ENCODE results near the gene MEGF10. TPM values are rescaled to one million over a fixed set of nuclear protein-coding genes. Genes with fewer than 3 reads are reported as not detected.

Gene MEGF10
- polyA plus RNA-seq, 3 donors, result not detected

GRCh38 chr5:127433526-127433925 lies 142.9 kb downstream of the MEGF10 start:
- intact Hi-C loops (cut with micrococcal nuclease), result no loop called here
- H3K9ac ChIP-seq (ENCODE audit: insufficient read depth, low read length, poor library complexity, severe bottlenecking), result no peak overlapping the region
- no peaks in the 10 kb centered on the region for H3K79me2 ChIP-seq (ENCODE audit: insufficient read depth, low read length)
- no peaks in the 10 kb centered on the region for H4K20me1 ChIP-seq (ENCODE audit: insufficient read depth, low read length)
- H3K4me2 ChIP-seq (replicated peaks; ENCODE audit: extremely low read depth, low read length, poor library complexity, severe bottlenecking), result no peak overlapping the region
- no peaks in the 10 kb centered on the region for H3K9me3 Mint-ChIP-seq
- H3K9me3 ChIP-seq (replicated peaks in 1 of 2; ENCODE audit: control insufficient read depth in 1 of 2, insufficient read depth in 1 of 2, low read length in 2 of 2), result no peaks in the 10 kb centered on the region
- H3K36me3 ChIP-seq (replicated peaks in 1 of 2; ENCODE audit: control insufficient read depth in 1 of 2, insufficient read depth in 2 of 2, low read length in 2 of 2), result no peaks in the 10 kb centered on the region
- no CpG with 5 or more reads among the region's 2 CpGs for WGBS (ENCODE audit: insufficient coverage)
- H3K4me1 ChIP-seq (ENCODE audit: control insufficient read depth in 1 of 2, insufficient read depth in 2 of 2, low read length in 2 of 2), result no peaks in the 10 kb centered on the region
- no peak for DNase-seq
- H3K27ac ChIP-seq (ENCODE audit: low read depth in 1 of 2, low read length in 2 of 2), result no peak overlapping the region
- H2AFZ ChIP-seq (ENCODE audit: insufficient read depth, low read depth, low read length, poor library complexity, severe bottlenecking), result no peak overlapping the region
- TF ChIP-seq CTCF (IDR thresholded peaks at IDR 0.05), result no peak
- H3K4me3 ChIP-seq (replicated peaks in 1 of 3; ENCODE audit: low read depth in 2 of 3, low read length in 3 of 3), result no peak overlapping the region
- no peak overlapping the region for H3K4me3 Mint-ChIP-seq
- no peaks in the 10 kb centered on the region for H3K36me3 Mint-ChIP-seq
- H3K27me3 ChIP-seq (ENCODE audit: control insufficient read depth in 2 of 2, insufficient read depth in 2 of 2, low read length in 2 of 2), result no peaks in the 10 kb centered on the region
- H3K27ac Mint-ChIP-seq, result no peak overlapping the region
- no peaks in the 10 kb centered on the region for H3K4me1 Mint-ChIP-seq
- H3K27me3 Mint-ChIP-seq (ENCODE audit: low read depth in 3 of 3), result peaks cover 0 to 1% (median 0%) of the 10 kb centered on the region in 3 donors

GRCh38 chr5:127434588-127434987 lies 144.0 kb downstream of the MEGF10 start:
- Mint-ChIP-seq H3K4me1 (no peaks in the 10 kb centered on the region), H3K9me3 (no peaks in the 10 kb centered on the region), H3K27ac (no peak overlapping the region), H3K36me3 (no peaks in the 10 kb centered on the region), H3K4me3 (no peak overlapping the region), H3K27me3 (ENCODE audit: low read depth in 3 of 3) (peaks cover 0 to 1% (median 0%) of the 10 kb centered on the region in 3 donors)
- Histone ChIP-seq H2AFZ (ENCODE audit: insufficient read depth, low read depth, low read length, poor library complexity, severe bottlenecking) (no peak overlapping the region), H3K9ac (ENCODE audit: insufficient read depth, low read length, poor library complexity, severe bottlenecking) (no peak overlapping the region), H4K20me1 (ENCODE audit: insufficient read depth, low read length) (no peaks in the 10 kb centered on the region), H3K4me3 (replicated peaks in 1 of 3; ENCODE audit: low read depth in 2 of 3, low read length in 3 of 3) (no peak overlapping the region), H3K27ac (ENCODE audit: low read depth in 1 of 2, low read length in 2 of 2) (no peak overlapping the region), H3K27me3 (ENCODE audit: control insufficient read depth in 2 of 2, insufficient read depth in 2 of 2, low read length in 2 of 2) (no peaks in the 10 kb centered on the region), H3K36me3 (replicated peaks in 1 of 2; ENCODE audit: control insufficient read depth in 1 of 2, insufficient read depth in 2 of 2, low read length in 2 of 2) (no peaks in the 10 kb centered on the region), H3K4me2 (replicated peaks; ENCODE audit: extremely low read depth, low read length, poor library complexity, severe bottlenecking) (no peak overlapping the region), H3K4me1 (ENCODE audit: control insufficient read depth in 1 of 2, insufficient read depth in 2 of 2, low read length in 2 of 2) (no peaks in the 10 kb centered on the region), H3K79me2 (ENCODE audit: insufficient read depth, low read length) (no peaks in the 10 kb centered on the region), H3K9me3 (replicated peaks in 1 of 2; ENCODE audit: control insufficient read depth in 1 of 2, insufficient read depth in 1 of 2, low read length in 2 of 2) (no peaks in the 10 kb centered on the region)
- WGBS (ENCODE audit: insufficient coverage), result 95% methylated on average over 12 of the region's 12 CpGs
- TF ChIP-seq CTCF (IDR thresholded peaks at IDR 0.05), result no peak
- DNase-seq, result no peak
- intact Hi-C loops (cut with micrococcal nuclease), result no loop called here
